ENCODE measurements around the gene PRSS48.

GRCh38 chr4:151329217-151330007, 52.5 kb downstream of the PRSS48 start:
- TF ChIP-seq MAX (IDR thresholded peaks at IDR 0.05) (no peak), CTCF (IDR thresholded peaks at IDR 0.05; ENCODE audit: low read depth, low read length, missing input control) (no peak)

Data from liver (tissue), 2 donors.